ENCODE results near the gene WDFY4.

Gene WDFY4

GRCh38 chr10:48970654-48971053 is 286.0 kb downstream of the WDFY4 start:
- Histone ChIP-seq H3K9ac (ENCODE audit: low read length in 5 of 5) (no peak overlapping the region), H3K36me3 (ENCODE audit: control insufficient read depth in 5 of 5, insufficient read depth in 5 of 5, low read length in 5 of 5) (peaks cover 0 to 26% (median 0%) of the 10 kb centered on the region in 5 donors), H3K27ac (ENCODE audit: low read depth, low read length) (no peak overlapping the region), H3K4me1 (ENCODE audit: control insufficient read depth in 5 of 5, insufficient read depth in 5 of 5, low read length in 5 of 5) (no peaks in the 10 kb centered on the region), H3K4me3 (ENCODE audit: low read depth in 1 of 5, low read length in 5 of 5) (no peak overlapping the region), H3K9me3 (ENCODE audit: control insufficient read depth in 5 of 5, low read length in 5 of 5) (no peaks in the 10 kb centered on the region), H3K27me3 (ENCODE audit: control insufficient read depth in 5 of 5, insufficient read depth in 4 of 5, low read length in 5 of 5) (peaks cover 0 to 3% (median 2%) of the 10 kb centered on the region in 5 donors)

- peaks cover 0 to 2% (median 0%) of the 10 kb centered on the region in 5 donors for H3K27me3 ChIP-seq (ENCODE audit: control insufficient read depth in 5 of 5, insufficient read depth in 4 of 5, low read length in 5 of 5)
- no peak overlapping the region for H3K4me3 ChIP-seq (ENCODE audit: low read depth in 1 of 5, low read length in 5 of 5)
- H3K4me1 ChIP-seq (ENCODE audit: control insufficient read depth in 5 of 5, insufficient read depth in 5 of 5, low read length in 5 of 5): no peaks in the 10 kb centered on the region
- H3K9ac ChIP-seq (ENCODE audit: low read length in 5 of 5): no peak overlapping the region
- no peak overlapping the region for H3K27ac ChIP-seq (ENCODE audit: low read depth, low read length)
- H3K9me3 ChIP-seq (ENCODE audit: control insufficient read depth in 5 of 5, low read length in 5 of 5): no peaks in the 10 kb centered on the region
- peaks cover 0 to 28% (median 0%) of the 10 kb centered on the region in 5 donors for H3K36me3 ChIP-seq (ENCODE audit: control insufficient read depth in 5 of 5, insufficient read depth in 5 of 5, low read length in 5 of 5)
Observed at GRCh38 chr10:48973065-48973464, 288.4 kb downstream of the WDFY4 start.

- Histone ChIP-seq H3K4me3 (ENCODE audit: low read depth in 1 of 5, low read length in 5 of 5) (no peak overlapping the region), H3K36me3 (ENCODE audit: control insufficient read depth in 5 of 5, insufficient read depth in 5 of 5, low read length in 5 of 5) (peaks cover 0 to 29% (median 0%) of the 10 kb centered on the region in 5 donors), H3K4me1 (ENCODE audit: control insufficient read depth in 5 of 5, insufficient read depth in 5 of 5, low read length in 5 of 5) (no peaks in the 10 kb centered on the region), H3K9me3 (ENCODE audit: control insufficient read depth in 5 of 5, low read length in 5 of 5) (no peaks in the 10 kb centered on the region), H3K27ac (ENCODE audit: low read depth, low read length) (no peak overlapping the region), H3K9ac (ENCODE audit: low read length in 5 of 5) (no peak overlapping the region), H3K27me3 (ENCODE audit: control insufficient read depth in 5 of 5, insufficient read depth in 4 of 5, low read length in 5 of 5) (peaks cover 0 to 2% (median 0%) of the 10 kb centered on the region in 5 donors)
Observed at GRCh38 chr10:48974510-48975156, 290.0 kb downstream of the WDFY4 start.

- H3K9ac ChIP-seq (ENCODE audit: low read length in 5 of 5): no peak overlapping the region
- no peak overlapping the region for H3K27ac ChIP-seq (ENCODE audit: low read depth, low read length)
- H3K36me3 ChIP-seq (ENCODE audit: control insufficient read depth in 5 of 5, insufficient read depth in 5 of 5, low read length in 5 of 5): peaks cover 0 to 29% (median 0%) of the 10 kb centered on the region in 5 donors
- H3K4me1 ChIP-seq (ENCODE audit: control insufficient read depth in 5 of 5, insufficient read depth in 5 of 5, low read length in 5 of 5): peaks cover 0 to under 1% (median 0%) of the 10 kb centered on the region in 5 donors
- H3K27me3 ChIP-seq (ENCODE audit: control insufficient read depth in 5 of 5, insufficient read depth in 4 of 5, low read length in 5 of 5): peaks cover 0 to 2% (median 0%) of the 10 kb centered on the region in 5 donors
- H3K4me3 ChIP-seq (ENCODE audit: low read depth in 1 of 5, low read length in 5 of 5): no peak overlapping the region
- no peaks in the 10 kb centered on the region for H3K9me3 ChIP-seq (ENCODE audit: control insufficient read depth in 5 of 5, low read length in 5 of 5)
Observed at GRCh38 chr10:48976196-48976595, 291.5 kb downstream of the WDFY4 start.

- Histone ChIP-seq H3K36me3 (ENCODE audit: control insufficient read depth in 5 of 5, insufficient read depth in 5 of 5, low read length in 5 of 5) (peaks cover 0 to 27% (median 0%) of the 10 kb centered on the region in 5 donors), H3K9ac (ENCODE audit: low read length in 5 of 5) (no peak overlapping the region), H3K4me1 (ENCODE audit: control insufficient read depth in 5 of 5, insufficient read depth in 5 of 5, low read length in 5 of 5) (peaks cover 0 to 4% (median 0%) of the 10 kb centered on the region in 5 donors), H3K27me3 (ENCODE audit: control insufficient read depth in 5 of 5, insufficient read depth in 4 of 5, low read length in 5 of 5) (peaks cover 0 to 2% (median 0%) of the 10 kb centered on the region in 5 donors), H3K9me3 (ENCODE audit: control insufficient read depth in 5 of 5, low read length in 5 of 5) (no peaks in the 10 kb centered on the region), H3K27ac (ENCODE audit: low read depth, low read length) (no peak overlapping the region), H3K4me3 (ENCODE audit: low read depth in 1 of 5, low read length in 5 of 5) (no peak overlapping the region)
Observed at GRCh38 chr10:48978318-48978717, 293.6 kb downstream of the WDFY4 start.

GRCh38 chr10:48981310-48981907 is 296.7 kb downstream of the WDFY4 start:
- Histone ChIP-seq H3K36me3 (ENCODE audit: control insufficient read depth in 5 of 5, insufficient read depth in 5 of 5, low read length in 5 of 5) (peaks cover 0 to 26% (median 0%) of the 10 kb centered on the region in 5 donors), H3K9me3 (ENCODE audit: control insufficient read depth in 5 of 5, low read length in 5 of 5) (no peaks in the 10 kb centered on the region), H3K4me3 (ENCODE audit: low read depth in 1 of 5, low read length in 5 of 5) (no peak overlapping the region), H3K9ac (ENCODE audit: low read length in 5 of 5) (no peak overlapping the region), H3K27me3 (ENCODE audit: control insufficient read depth in 5 of 5, insufficient read depth in 4 of 5, low read length in 5 of 5) (no peaks in the 10 kb centered on the region), H3K27ac (ENCODE audit: low read depth, low read length) (no peak overlapping the region), H3K4me1 (ENCODE audit: control insufficient read depth in 5 of 5, insufficient read depth in 5 of 5, low read length in 5 of 5) (peaks cover 0 to 6% (median 3%) of the 10 kb centered on the region in 5 donors)

GRCh38 chr10:48982584-48982983 is 297.9 kb downstream of the WDFY4 start:
- Histone ChIP-seq H3K9ac (ENCODE audit: low read length in 5 of 5) (no peak overlapping the region), H3K4me3 (ENCODE audit: low read depth in 1 of 5, low read length in 5 of 5) (no peak overlapping the region), H3K4me1 (ENCODE audit: control insufficient read depth in 5 of 5, insufficient read depth in 5 of 5, low read length in 5 of 5) (peaks cover 0 to 6% (median 3%) of the 10 kb centered on the region in 5 donors), H3K36me3 (ENCODE audit: control insufficient read depth in 5 of 5, insufficient read depth in 5 of 5, low read length in 5 of 5) (peaks cover 0 to 21% (median 0%) of the 10 kb centered on the region in 5 donors), H3K9me3 (ENCODE audit: control insufficient read depth in 5 of 5, low read length in 5 of 5) (no peaks in the 10 kb centered on the region), H3K27me3 (ENCODE audit: control insufficient read depth in 5 of 5, insufficient read depth in 4 of 5, low read length in 5 of 5) (no peaks in the 10 kb centered on the region), H3K27ac (ENCODE audit: low read depth, low read length) (no peak overlapping the region)

- peaks cover 0 to 13% (median 0%) of the 10 kb centered on the region in 5 donors for H3K36me3 ChIP-seq (ENCODE audit: control insufficient read depth in 5 of 5, insufficient read depth in 5 of 5, low read length in 5 of 5)
- no peaks in the 10 kb centered on the region for H3K9me3 ChIP-seq (ENCODE audit: control insufficient read depth in 5 of 5, low read length in 5 of 5)
- no peak overlapping the region for H3K4me3 ChIP-seq (ENCODE audit: low read depth in 1 of 5, low read length in 5 of 5)
- H3K27ac ChIP-seq (ENCODE audit: low read depth, low read length): no peak overlapping the region
- H3K9ac ChIP-seq (ENCODE audit: low read length in 5 of 5): no peak overlapping the region
- peaks cover 0 to 2% (median 0%) of the 10 kb centered on the region in 5 donors for H3K27me3 ChIP-seq (ENCODE audit: control insufficient read depth in 5 of 5, insufficient read depth in 4 of 5, low read length in 5 of 5)
- peaks cover 0 to 6% (median 3%) of the 10 kb centered on the region in 5 donors for H3K4me1 ChIP-seq (ENCODE audit: control insufficient read depth in 5 of 5, insufficient read depth in 5 of 5, low read length in 5 of 5)
Observed at GRCh38 chr10:48983648-48984351, 299.1 kb downstream of the WDFY4 start.

- H3K9ac ChIP-seq (ENCODE audit: low read length in 5 of 5): no peak overlapping the region
- peaks cover 0 to 13% (median 0%) of the 10 kb centered on the region in 5 donors for H3K36me3 ChIP-seq (ENCODE audit: control insufficient read depth in 5 of 5, insufficient read depth in 5 of 5, low read length in 5 of 5)
- H3K9me3 ChIP-seq (ENCODE audit: control insufficient read depth in 5 of 5, low read length in 5 of 5): no peaks in the 10 kb centered on the region
- peaks cover 0 to 2% (median 0%) of the 10 kb centered on the region in 5 donors for H3K27me3 ChIP-seq (ENCODE audit: control insufficient read depth in 5 of 5, insufficient read depth in 4 of 5, low read length in 5 of 5)
- H3K4me1 ChIP-seq (ENCODE audit: control insufficient read depth in 5 of 5, insufficient read depth in 5 of 5, low read length in 5 of 5): peaks cover 0 to 6% (median 3%) of the 10 kb centered on the region in 5 donors
- no peak overlapping the region for H3K27ac ChIP-seq (ENCODE audit: low read depth, low read length)
- no peak overlapping the region for H3K4me3 ChIP-seq (ENCODE audit: low read depth in 1 of 5, low read length in 5 of 5)
Observed at GRCh38 chr10:48985621-48986158, 301.0 kb downstream of the WDFY4 start.
